GM21526 (cell line): ENCODE data around the gene CRYGS.
"Not testable (repeated sequence)": the region's sequence is repeated elsewhere in the genome, so short reads cannot be mapped to it uniquely, and the experiment has no call there.

Source experiments
- ATAC-seq: cut with Tn5 transposase; IDR thresholded peaks from one replicate; pipeline ENCODE4 v1.9.1; 2021; ENCODE audit warnings: moderate library complexity; ENCODE audit not compliant: unreplicated experiment, low FRiP score

Gene CRYGS

GRCh38 chr3:186520957-186521842 is 23.0 kb downstream of the CRYGS start:
- ATAC-seq: peak; percentile 56

GRCh38 chr3:186520431-186520830 is 23.7 kb downstream of the CRYGS start:
- ATAC-seq: no peak

- no peak for ATAC-seq
These were observed 25.0 kb downstream of the CRYGS start for GRCh38 chr3:186519021-186519658.

DNA sequence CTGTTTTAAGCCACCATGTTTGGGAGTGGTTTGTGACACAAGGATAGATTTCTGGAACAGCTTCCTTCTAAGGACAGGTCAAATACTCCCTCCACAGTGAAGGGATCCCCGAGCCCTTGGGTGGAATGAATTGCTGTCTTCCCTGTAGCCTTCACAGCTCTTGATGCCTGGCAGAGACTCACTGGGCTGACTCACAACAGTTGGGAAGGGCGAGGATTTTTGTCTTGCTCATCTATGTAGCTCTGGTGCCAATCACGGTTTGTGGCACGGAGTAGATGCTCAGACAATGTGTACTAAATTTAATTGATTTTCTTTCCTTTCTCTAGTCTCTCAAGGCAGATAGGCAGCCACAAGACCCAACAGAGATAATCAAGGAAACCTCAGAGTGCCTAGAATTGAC is 27.0 kb downstream of the CRYGS start:
- no peak for ATAC-seq

GRCh38 chr3:186516646-186517045 is 27.5 kb downstream of the CRYGS start:
- no peak for ATAC-seq

DNA sequence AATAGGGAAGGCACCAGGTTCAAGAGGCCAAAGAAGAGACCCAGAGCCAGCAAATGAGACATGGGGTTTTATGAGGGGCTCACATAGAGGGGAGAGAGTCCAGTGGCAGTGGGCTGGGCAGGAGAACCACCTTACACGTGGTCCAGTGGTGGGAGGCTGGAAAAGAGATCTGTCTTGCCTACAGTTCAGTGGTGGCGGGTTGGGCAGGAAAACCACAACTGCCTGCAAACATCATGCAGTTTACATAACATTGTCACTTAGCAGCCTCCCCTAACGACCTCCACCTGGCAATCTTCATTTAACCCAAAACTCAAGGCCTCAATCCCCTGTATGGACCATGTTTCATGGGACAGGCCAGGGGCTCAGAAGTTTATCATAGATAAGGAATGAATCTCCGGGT is 29.1 kb downstream of the CRYGS start:
- ATAC-seq: no peak

DNA sequence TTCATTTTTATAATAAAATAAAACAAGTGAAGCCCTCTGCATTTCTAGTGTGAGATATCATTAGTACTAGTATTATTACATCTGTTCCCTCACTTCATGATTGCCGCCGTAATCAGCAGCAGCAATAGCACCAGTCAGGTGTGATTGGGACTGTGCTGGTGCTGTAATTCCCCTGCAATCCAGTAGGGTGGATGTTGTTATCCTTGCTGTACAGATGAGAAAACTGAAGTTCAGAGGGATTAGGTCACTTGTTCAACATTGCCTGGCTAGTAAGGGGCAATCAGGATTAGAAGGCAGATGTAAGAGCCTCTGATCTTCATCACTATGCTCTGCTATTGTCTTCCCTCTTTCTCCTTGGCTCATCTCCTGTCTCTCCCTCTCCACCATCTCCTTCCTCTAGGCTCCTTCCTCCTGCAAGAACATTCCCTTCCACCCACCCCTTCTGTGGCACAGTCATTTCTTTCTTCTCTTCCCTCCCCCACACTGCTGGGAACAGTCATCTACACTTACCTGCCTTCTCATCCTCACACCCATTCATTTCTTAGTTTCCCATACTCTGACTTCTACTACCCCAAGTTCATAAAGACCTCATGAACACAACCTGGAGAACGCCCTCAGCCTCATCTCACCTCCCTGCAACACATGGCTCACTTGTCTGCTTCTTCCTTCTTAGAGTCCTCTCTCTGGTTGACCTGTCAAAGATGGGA is 29.7 kb downstream of the CRYGS start:
- ATAC-seq: no peak

DNA sequence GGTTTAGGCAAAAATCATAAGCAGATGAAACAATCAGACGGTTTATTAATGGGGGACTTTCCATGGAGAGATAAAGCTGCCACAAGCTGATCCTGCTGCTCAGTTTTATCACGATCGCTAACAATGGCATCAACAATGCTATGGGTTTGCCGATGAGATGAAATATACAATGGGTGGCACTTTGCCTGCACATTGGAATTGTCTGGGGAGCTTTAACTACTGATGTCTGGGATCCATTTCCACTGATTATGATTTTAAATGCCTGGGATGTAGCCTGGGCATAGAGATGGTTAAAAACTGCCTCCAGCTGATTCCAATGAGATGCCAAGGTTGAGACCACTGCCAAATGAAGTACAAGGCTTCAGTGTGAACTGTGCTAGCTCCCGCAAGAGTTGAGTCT is 30.8 kb downstream of the CRYGS start:
- ATAC-seq: no peak

DNA sequence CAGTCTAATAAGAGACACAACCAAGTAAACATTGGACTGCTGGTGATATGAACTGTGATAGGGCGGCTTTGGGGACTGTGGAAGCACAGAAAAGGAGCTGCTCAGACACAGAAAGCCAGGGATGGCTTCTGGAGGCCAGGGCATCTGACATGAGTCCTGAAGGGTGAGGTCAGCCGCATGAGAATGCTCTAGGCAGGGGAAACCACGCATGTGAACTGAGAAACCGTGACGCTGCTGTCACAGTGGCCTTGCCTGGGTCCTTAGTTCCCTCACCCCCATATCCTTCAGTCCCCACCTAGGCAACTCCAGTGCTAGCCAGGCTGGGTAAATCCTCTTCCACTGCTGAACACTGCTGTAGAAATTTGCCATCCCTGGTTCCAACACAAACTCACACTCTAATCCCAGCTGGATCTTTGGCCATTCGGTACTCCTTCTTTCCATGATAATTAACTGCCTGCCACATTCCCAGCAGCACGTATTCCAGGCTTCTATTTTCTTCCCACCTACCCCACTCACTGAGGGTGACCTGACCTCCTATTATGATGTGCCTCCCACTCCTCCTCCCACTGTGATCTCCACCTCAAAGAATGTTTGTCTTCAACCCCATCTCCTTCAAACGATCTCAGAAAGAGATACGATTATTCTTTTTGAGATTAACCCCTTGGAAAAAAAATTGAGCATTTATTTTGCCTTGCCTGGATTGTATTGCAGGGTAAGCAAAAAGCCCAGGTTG is 31.4 kb downstream of the CRYGS start:
- ATAC-seq: no peak

DNA sequence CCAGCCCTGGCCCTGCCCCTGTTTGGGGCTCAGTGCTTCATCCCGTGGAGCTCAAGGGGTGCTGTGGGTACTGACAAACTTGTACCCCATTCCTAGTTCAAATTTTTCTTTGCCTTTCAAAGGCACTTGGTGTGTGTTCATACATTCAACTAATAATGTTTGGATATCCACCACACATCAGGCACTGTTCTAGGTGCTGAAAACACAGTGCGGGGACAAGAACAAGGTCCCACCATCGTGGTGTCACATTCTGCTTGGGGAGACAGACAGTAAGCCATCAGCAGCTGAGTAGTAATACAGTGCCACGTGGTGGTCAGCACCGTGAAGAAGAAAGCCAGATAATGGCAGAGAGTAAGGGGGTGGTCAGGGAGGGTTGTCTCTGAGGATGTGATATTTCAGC is 32.5 kb downstream of the CRYGS start:
- ATAC-seq: no peak

DNA sequence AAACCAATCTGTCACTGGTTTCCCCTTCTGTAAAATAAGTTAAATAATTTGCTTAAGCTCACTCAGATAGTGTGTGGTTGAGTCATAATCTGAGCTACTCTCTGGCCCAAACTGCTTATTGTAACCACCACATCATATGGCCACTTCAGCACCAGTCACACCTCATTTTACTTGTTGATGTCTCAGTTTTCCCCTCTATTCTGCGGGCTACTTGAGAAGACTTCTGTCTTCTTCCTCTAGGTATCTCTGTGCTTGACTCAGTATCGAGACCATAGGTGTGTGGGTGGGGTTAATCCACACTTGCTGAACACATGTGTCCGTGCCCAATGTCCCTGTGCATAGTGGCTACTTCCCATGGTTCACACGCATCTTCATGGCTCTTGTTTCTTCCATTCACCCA is 32.9 kb downstream of the CRYGS start:
- ATAC-seq: peak; percentile 66

DNA sequence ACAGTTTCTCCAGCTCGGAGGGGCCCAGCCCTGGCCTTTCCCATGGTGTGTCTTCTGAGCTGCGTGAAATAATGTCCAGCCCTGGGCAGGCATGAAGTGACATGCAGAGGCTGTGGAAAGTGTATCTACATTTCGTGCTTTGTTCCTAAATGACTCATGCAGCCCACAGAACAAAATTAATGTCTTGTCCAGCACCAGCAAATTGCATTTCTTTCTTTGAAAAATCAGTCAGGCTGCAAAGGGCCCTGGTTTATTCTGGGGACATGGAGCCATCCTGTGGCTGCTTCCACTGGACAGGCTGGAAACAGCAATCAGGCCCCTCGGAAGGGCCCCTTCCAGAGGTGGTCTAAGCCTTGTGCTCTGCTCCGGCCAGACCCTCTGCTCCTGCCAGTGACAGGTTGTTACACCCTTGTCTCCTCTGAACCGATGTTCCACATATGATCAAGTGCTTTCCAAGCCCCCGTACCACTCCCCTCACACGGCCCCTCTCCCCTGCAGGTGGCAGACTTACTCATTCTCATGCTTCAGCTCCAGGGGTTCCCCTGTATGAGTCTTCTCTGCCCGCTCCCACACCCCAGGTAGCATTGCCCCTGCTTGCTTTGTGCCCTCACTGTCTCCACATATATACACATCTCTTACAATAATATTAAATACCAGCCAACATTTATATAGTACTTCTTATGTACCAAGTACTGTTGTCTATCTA is 33.7 kb downstream of the CRYGS start:
- no peak for ATAC-seq

DNA sequence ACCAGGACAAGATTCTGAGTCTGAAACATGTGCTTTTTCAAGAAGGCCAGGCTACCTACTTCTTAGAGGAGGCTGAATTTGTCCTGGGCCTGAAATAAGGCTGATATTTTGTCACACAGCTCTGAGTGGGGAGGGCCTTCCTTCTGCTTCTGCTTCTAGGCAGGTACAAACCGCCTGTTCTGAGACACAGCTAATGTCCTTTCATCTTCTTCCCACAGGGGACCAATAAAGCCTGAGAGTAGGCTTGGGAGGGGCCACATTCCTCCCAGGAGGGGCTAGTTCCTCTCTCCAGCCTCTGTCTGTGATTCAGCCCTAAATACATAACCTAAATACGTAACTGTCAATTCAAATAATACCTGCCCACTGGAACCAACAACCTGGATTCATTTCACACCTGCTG is 34.8 kb downstream of the CRYGS start:
- ATAC-seq: no peak

DNA sequence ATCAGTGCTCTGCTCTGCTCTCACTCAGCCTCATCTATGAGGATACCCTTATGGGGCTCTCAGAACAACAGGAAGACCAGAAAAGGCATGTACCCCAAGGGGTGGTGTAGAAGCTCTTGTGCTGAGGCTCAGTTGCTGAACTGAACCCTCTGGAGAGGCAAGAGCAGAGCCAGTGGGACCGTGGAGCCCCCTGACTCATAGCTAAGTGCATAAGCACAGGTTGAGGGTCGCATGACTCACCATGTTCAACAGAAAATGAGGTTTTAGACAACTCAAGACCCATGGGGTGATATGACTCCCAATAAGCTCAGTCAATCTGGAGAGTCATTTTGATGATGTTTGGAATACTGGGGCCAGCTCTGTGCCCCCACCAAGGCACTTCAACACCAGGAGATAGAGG is 37.3 kb downstream of the CRYGS start:
- no peak for ATAC-seq

DNA sequence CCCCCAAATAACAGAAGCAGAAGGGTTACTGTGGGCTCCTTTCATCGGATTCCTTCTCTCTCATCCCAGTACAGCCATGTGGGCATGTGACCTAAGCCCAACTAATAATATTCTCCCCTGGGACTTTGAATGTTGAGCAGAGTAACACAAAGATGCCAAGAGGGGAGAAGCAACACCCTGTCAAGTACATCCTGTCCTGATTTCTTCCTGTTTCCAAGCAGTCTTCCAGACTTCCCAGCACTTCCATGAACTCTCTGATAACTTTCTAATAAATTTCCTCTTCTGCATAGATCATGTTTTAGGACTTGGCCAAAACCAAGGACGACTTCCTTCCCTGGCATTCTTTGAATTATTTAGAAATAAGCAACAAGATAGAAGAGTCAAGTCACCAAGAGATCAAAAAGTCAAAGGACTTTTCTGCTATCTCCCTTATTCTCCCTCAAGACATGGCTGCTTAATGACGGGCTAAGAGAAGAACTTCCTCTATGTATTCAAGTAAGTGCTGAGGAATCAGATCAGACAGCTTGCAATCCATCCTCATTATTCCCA is 37.9 kb downstream of the CRYGS start:
- no peak for ATAC-seq

DNA sequence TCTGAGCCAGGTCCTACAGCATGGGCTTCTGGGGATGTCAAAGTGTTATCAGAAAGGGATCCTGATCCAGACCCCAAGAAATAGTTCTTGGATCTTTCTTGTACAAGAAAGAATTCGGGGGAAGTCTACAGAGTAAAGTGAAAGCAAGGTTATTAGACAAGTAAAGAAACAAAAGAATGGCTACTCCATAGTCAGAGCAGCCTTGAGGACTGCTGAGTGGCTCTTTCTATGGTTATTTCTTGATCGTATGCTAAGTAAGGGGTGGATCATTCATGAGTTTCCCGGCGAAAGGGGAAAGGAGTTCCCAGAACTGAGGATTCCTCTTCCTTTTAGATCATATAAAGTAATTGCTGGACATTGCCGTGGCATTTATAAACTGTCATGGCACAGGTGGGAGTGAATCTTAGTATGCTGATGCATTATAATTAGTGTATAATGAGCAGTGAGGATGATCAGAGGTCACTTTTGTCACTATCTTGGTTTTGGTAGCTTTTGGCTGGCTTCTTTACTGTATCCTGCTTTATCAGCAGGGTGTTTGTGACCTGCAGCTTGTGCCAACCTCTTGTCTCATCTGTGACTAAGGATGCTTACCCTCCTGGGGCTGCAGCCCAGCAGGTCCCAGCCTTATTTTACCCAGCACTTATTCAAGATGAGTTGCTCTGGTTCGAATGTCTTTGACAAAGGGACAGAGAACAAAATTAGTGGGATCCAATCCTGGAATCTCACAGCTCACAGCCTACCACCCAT is 41.0 kb downstream of the CRYGS start:
- no peak for ATAC-seq

DNA sequence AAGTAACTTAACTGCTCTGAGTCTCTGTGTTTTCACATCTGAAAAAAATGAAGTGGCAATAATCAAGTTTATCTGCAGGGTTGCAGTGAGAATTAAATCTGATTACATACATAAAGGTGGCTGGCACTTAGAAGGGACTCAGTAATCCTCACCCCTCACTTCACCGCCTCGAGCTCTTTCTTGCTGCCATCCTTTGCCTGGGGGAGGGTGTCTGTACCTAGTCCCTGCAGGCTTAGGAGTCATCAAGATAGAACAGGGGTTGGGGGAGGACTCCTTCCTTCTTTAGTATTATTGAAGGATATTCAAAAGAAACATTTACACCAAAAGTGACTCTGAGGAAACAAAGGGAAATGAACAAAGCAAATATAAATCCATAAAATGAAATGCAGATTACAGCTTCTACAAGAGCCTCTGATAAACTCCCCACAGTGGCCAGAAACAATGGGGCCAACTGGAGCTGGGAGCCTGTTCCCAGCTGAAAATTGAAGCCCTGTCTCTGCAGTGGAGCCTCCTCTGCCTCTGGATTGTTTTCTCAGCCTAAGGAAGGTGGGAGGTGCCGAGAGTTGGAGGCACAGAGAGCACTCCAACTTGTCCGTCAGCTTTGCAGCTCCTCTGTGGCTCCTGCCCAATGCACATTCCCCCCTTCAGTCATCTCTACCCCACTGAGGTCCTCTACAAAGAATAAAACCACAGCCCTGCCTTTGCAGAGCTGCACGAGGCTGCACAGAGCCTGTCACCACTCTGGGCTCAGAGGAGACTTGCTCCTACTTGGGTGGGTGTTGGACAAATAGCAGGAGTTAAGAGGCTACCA is 41.8 kb downstream of the CRYGS start:
- no peak for ATAC-seq

DNA sequence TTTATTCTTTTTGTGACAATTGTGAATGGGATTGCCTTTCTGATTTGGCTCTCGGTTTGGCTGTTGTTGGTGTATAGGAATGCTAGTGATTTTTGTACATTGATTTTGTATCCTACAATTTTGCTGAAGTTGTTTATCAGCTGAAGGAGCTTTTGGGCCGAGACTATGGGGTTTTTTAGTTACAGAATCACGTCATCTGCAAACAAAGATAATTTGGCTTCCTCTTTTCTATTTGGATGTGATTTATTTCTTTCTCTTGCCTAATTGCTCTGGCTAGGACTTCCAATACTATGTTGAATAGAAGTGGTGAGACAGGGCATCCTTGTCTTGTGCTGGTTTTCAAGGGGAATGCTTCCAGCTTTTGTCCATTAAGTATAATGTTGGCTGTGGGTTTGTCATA is 44.2 kb downstream of the CRYGS start:
- ATAC-seq: not testable (repeated sequence)
